Glutamatergic neuron (in vitro differentiated cells): ENCODE results near the gene OLIG3. TPM values are rescaled to one million over a fixed set of nuclear protein-coding genes. Genes with fewer than 3 reads are reported as not detected.

ENCODE experiments used
- DNase-seq: peaks from one replicate; pipeline ENCODE4 v3.0.0; 2022
- H3K27ac Mint-ChIP-seq: one replicate; pipeline ENCODE4 v1.8.0; 2020; ENCODE audit warnings: mild to moderate bottlenecking, mixed read lengths, inconsistent platforms; ENCODE audit not compliant: unreplicated experiment
- H3K27me3 Mint-ChIP-seq: one replicate; pipeline ENCODE4 v1.8.0; 2020; ENCODE audit warnings: mild to moderate bottlenecking, moderate library complexity, mixed read lengths, inconsistent platforms; ENCODE audit not compliant: unreplicated experiment
- H3K36me3 Mint-ChIP-seq: one replicate; pipeline ENCODE4 v1.8.0; 2020; ENCODE audit warnings: mild to moderate bottlenecking, mixed read lengths, inconsistent platforms; ENCODE audit not compliant: unreplicated experiment
- H3K4me1 Mint-ChIP-seq: one replicate; pipeline ENCODE4 v1.8.0; 2020; ENCODE audit warnings: mild to moderate bottlenecking, low read depth, mixed read lengths, inconsistent platforms; ENCODE audit not compliant: unreplicated experiment
- H3K4me3 Mint-ChIP-seq: one replicate; pipeline ENCODE4 v1.8.0; 2020; ENCODE audit warnings: mild to moderate bottlenecking, mixed read lengths, inconsistent platforms; ENCODE audit not compliant: unreplicated experiment
- H3K9me3 Mint-ChIP-seq: one replicate; pipeline ENCODE4 v1.8.0; 2020; ENCODE audit warnings: mild to moderate bottlenecking, moderate library complexity, mixed read lengths, inconsistent platforms; ENCODE audit not compliant: unreplicated experiment
- long read RNA-seq: library from polyadenylated mRNA; unstranded; transcript quantifications from one replicate; pipeline ENCODE4 v2.0.0, GENCODE V29; 2020; ENCODE audit not compliant: unreplicated experiment
- total RNA-seq: library from RNA; stranded (reverse); fragmentation: NEBNext Ultra II Directional; extraction: Animal tissue kit (Norgen Biotek cat#: 25700); gene quantifications from one replicate; pipeline ENCODE4 v1.2.1, GENCODE V29; 2021; ENCODE audit not compliant: unreplicated experiment
- TF ChIP-seq, protein P1 (sequence below): fragments of 200-600 bp; sonication (generic); IDR thresholded peaks from one replicate; pipeline ENCODE4 v1.5.0; 2021; ENCODE audit not compliant: partially characterized antibody, unreplicated experiment

Gene OLIG3
- total RNA-seq, result 75.1 TPM
- long read RNA-seq, partial matches to known transcripts, result 0 of 3 reads
- long read RNA-seq, other reads (novel, unspliced or antisense), result 0 of 3 reads

DNA sequence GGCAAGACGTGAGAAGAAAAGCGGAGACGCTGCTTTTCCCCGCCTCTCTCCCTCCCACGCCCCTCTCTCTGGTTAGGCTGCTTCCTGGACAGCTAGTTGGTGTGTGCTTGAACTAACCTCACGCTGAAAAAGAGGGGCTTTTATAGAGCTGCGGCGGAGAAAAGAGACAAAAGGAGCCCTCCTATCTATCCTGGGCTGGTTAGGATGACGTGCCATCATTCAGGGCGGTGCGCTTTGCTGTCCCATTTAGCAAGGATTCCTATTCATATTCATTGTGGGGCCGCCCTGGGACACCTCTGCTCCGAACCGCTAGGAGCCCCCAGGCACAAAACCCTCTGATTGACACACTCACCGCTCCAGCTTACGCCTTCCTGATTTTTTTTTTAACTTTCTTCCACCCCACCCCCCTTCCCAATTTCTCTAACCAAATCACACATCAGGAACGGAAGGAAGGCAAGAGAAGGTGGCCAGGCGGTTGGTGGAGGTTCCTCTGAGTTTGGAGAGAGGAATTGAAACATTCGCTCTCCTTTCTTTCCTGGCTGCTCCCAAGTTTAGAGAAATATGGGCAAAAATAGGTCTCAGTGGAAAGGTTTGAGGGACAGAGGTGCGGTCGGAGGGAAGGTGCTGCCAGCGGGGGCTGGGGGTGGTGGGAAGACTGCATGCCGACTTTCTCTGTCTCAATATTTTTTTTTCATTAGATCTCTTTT is at the start of gene OLIG3:
TSS of gene OLIG3 (minus strand) at position 114 of the 707 bp plus-strand sequence. CDS start 224 bp downstream, outside the sequence.
- Mint-ChIP-seq H3K36me3 (no peaks in the 10 kb centered on the region), H3K9me3 (peaks cover 53% of the 10 kb centered on the region), H3K4me1 (peaks cover 25% of the 10 kb centered on the region), H3K4me3 (peak within 1 kb of the TSS; percentile 91), H3K27me3 (peaks cover 54% of the 10 kb centered on the region), H3K27ac (peak within 1 kb of the TSS; percentile 99)
- TF ChIP-seq, protein P1, sequence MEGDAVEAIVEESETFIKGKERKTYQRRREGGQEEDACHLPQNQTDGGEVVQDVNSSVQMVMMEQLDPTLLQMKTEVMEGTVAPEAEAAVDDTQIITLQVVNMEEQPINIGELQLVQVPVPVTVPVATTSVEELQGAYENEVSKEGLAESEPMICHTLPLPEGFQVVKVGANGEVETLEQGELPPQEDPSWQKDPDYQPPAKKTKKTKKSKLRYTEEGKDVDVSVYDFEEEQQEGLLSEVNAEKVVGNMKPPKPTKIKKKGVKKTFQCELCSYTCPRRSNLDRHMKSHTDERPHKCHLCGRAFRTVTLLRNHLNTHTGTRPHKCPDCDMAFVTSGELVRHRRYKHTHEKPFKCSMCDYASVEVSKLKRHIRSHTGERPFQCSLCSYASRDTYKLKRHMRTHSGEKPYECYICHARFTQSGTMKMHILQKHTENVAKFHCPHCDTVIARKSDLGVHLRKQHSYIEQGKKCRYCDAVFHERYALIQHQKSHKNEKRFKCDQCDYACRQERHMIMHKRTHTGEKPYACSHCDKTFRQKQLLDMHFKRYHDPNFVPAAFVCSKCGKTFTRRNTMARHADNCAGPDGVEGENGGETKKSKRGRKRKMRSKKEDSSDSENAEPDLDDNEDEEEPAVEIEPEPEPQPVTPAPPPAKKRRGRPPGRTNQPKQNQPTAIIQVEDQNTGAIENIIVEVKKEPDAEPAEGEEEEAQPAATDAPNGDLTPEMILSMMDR, result no peak
- DNase-seq, result peak; percentile 73

- Mint-ChIP-seq H3K27me3 (no peaks in the 10 kb centered on the region), H3K4me3 (no peak overlapping the region), H3K36me3 (no peaks in the 10 kb centered on the region), H3K4me1 (peaks cover 7% of the 10 kb centered on the region), H3K9me3 (no peaks in the 10 kb centered on the region), H3K27ac (no peak overlapping the region)
- no peak for DNase-seq
- TF ChIP-seq, protein P1, result no peak
Observed at GRCh38 chr6:137543114-137543513, 48.9 kb upstream of the OLIG3 start.

GRCh38 chr6:137542713-137543112 is 48.5 kb upstream of the OLIG3 start:
- Mint-ChIP-seq H3K27ac (no peak overlapping the region), H3K9me3 (no peaks in the 10 kb centered on the region), H3K36me3 (no peaks in the 10 kb centered on the region), H3K27me3 (no peaks in the 10 kb centered on the region), H3K4me1 (peaks cover 6% of the 10 kb centered on the region), H3K4me3 (no peak overlapping the region)
- TF ChIP-seq, protein P1, result no peak
- no peak for DNase-seq

DNA sequence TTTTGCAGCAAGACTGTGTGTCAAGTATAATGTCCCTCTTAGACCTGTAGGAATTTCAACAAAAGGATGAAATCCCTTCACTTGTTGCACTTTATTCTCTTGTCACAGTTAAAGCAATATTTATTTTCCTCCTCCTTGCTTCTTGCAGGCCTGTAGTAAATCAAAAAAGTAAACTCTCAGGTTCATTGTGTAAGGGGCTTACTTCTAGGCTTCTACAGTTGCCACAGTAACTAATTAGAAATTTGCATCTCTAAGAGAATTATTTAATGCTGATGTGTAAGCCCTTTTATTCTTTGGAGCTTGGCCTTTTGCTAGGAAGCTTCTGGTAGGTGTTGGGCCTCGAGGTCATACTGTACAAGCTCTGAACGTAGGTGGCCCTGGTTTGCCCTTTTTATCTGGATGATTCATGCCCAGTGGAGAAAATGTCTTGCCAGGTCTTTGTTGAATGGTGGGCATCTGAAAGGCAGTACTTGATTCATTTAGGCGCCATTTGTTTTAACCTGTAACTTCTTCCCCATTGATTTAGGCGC is 47.4 kb upstream of the OLIG3 start:
- TF ChIP-seq, protein P1, result no peak
- no peak overlapping the region for H3K27ac Mint-ChIP-seq
- no peak overlapping the region for H3K4me3 Mint-ChIP-seq
- no peaks in the 10 kb centered on the region for H3K9me3 Mint-ChIP-seq
- no peaks in the 10 kb centered on the region for H3K27me3 Mint-ChIP-seq
- H3K4me1 Mint-ChIP-seq, result peaks cover 4% of the 10 kb centered on the region
- H3K36me3 Mint-ChIP-seq, result no peaks in the 10 kb centered on the region
- no peak for DNase-seq
